GM21526 (cell line): ENCODE measurements around the gene RASGEF1B.
"Not testable (repeated sequence)": the region's sequence is repeated elsewhere in the genome, so short reads cannot be mapped to it uniquely, and the experiment has no call there.

Experiments used
- ATAC-seq: cut with Tn5 transposase; IDR thresholded peaks from one replicate; pipeline ENCODE4 v1.9.1; 2021; ENCODE audit warnings: moderate library complexity; ENCODE audit not compliant: unreplicated experiment, low FRiP score

The RASGEF1B gene

GRCh38 chr4:81436096-81436495 lies 35.6 kb downstream of the RASGEF1B start:
- no peak for ATAC-seq

GRCh38 chr4:81432825-81433224 lies 38.9 kb downstream of the RASGEF1B start:
- ATAC-seq, result no peak

GRCh38 chr4:81431971-81432370 lies 39.7 kb downstream of the RASGEF1B start:
- no peak for ATAC-seq

GRCh38 chr4:81429607-81430006 lies 42.1 kb downstream of the RASGEF1B start:
- no peak for ATAC-seq

GRCh38 chr4:81429031-81429430 lies 42.7 kb downstream of the RASGEF1B start:
- ATAC-seq, result no peak

GRCh38 chr4:81428002-81428401 lies 43.7 kb downstream of the RASGEF1B start:
- ATAC-seq, result no peak

GRCh38 chr4:81427344-81427821 lies 44.3 kb downstream of the RASGEF1B start:
- no peak for ATAC-seq

GRCh38 chr4:81426770-81427289 lies 44.9 kb downstream of the RASGEF1B start:
- ATAC-seq, result no peak

GRCh38 chr4:81424816-81425755 lies 46.6 kb downstream of the RASGEF1B start:
- ATAC-seq, result no peak

- no peak for ATAC-seq
These were observed 47.4 kb downstream of the RASGEF1B start for GRCh38 chr4:81424336-81424735.

- ATAC-seq, result no peak
These were observed 49.1 kb downstream of the RASGEF1B start for GRCh38 chr4:81422595-81422994.

- peak; percentile 100 for ATAC-seq
These were observed 50.1 kb downstream of the RASGEF1B start for GRCh38 chr4:81421346-81422218.

GRCh38 chr4:81418572-81418971 lies 53.1 kb downstream of the RASGEF1B start:
- ATAC-seq, result no peak

GRCh38 chr4:81412946-81413495 lies 58.7 kb downstream of the RASGEF1B start:
- ATAC-seq, result no peak

- ATAC-seq, result no peak
These were observed 61.0 kb downstream of the RASGEF1B start for GRCh38 chr4:81410680-81411079.

- ATAC-seq, result no peak
These were observed 61.9 kb downstream of the RASGEF1B start for GRCh38 chr4:81409836-81410235.

GRCh38 chr4:81408341-81408740 lies 63.4 kb downstream of the RASGEF1B start:
- no peak for ATAC-seq

GRCh38 chr4:81407726-81408125 lies 64.0 kb downstream of the RASGEF1B start:
- no peak for ATAC-seq

- ATAC-seq, result not testable (repeated sequence)
These were observed 65.2 kb downstream of the RASGEF1B start for GRCh38 chr4:81406481-81406880.

- ATAC-seq, result peak; percentile 87
These were observed 65.8 kb downstream of the RASGEF1B start for GRCh38 chr4:81405900-81406401.
